GM19193 (cell line): ENCODE results near the gene NTRK2.

Source experiments
- POLR2A ChIP-seq: IDR thresholded peaks from 4 replicates; pipeline ENCODE4 v1.6.1; 2011; ENCODE audit not compliant: insufficient read depth, insufficient read length; ENCODE audit errors: extremely low read depth

The NTRK2 gene

GRCh38 chr9:84744726-84745125, 75.2 kb downstream of the NTRK2 start:
- no peak for TF ChIP-seq POLR2A

GRCh38 chr9:84748112-84748511, 78.6 kb downstream of the NTRK2 start:
- TF ChIP-seq POLR2A, result no peak

GRCh38 chr9:84750152-84750865, 80.8 kb downstream of the NTRK2 start:
- no peak for TF ChIP-seq POLR2A

- no peak for TF ChIP-seq POLR2A
These were observed 82.4 kb downstream of the NTRK2 start for GRCh38 chr9:84751921-84752320.

- no peak for TF ChIP-seq POLR2A
These were observed 84.9 kb downstream of the NTRK2 start for GRCh38 chr9:84754461-84754860.

- no peak for TF ChIP-seq POLR2A
These were observed 85.4 kb downstream of the NTRK2 start for GRCh38 chr9:84754881-84755280.

GRCh38 chr9:84755380-84755779, 85.9 kb downstream of the NTRK2 start:
- no peak for TF ChIP-seq POLR2A

- TF ChIP-seq POLR2A, result no peak
These were observed 86.6 kb downstream of the NTRK2 start for GRCh38 chr9:84756171-84756570.

- TF ChIP-seq POLR2A, result no peak
These were observed 87.2 kb downstream of the NTRK2 start for GRCh38 chr9:84756731-84757130.

GRCh38 chr9:84758817-84759216, 89.3 kb downstream of the NTRK2 start:
- TF ChIP-seq POLR2A, result no peak

GRCh38 chr9:84759300-84759750, 89.8 kb downstream of the NTRK2 start:
- TF ChIP-seq POLR2A, result no peak

GRCh38 chr9:84759804-84760203, 90.3 kb downstream of the NTRK2 start:
- TF ChIP-seq POLR2A, result no peak

GRCh38 chr9:84761137-84761808, 91.7 kb downstream of the NTRK2 start:
- TF ChIP-seq POLR2A, result no peak

- TF ChIP-seq POLR2A, result no peak
These were observed 103.0 kb downstream of the NTRK2 start for GRCh38 chr9:84772511-84772910.

GRCh38 chr9:84773022-84773421, 103.5 kb downstream of the NTRK2 start:
- TF ChIP-seq POLR2A, result no peak

GRCh38 chr9:84775056-84775643, 105.6 kb downstream of the NTRK2 start:
- no peak for TF ChIP-seq POLR2A
